WTC11 (cell line): ENCODE results near the gene MYCBP2. TPM values are rescaled to one million over a fixed set of nuclear protein-coding genes. Genes with fewer than 3 reads are reported as not detected.

Experiments
- ATAC-seq: fragments of 200-7000 bp; cut with Tn5 transposase; 2 replicates; pipeline ENCODE4 v1.10.0; 2021; ENCODE audit warnings: mild to moderate bottlenecking, moderate library complexity
- CTCF ChIA-PET: fragments of 300-600 bp; sonication (Branson Sonifier 250); formaldehyde crosslinking; loops from one replicate; lab custom pipeline; 2021; ENCODE audit warnings: antibody characterized with exemption; lab: Charles Lee
- POLR2A ChIA-PET: fragments of 350-600 bp; sonication (Branson Sonifier 250); formaldehyde crosslinking; loops from one replicate; lab custom pipeline; 2021; ENCODE audit warnings: antibody characterized with exemption; lab: Charles Lee
- DNase-seq: peaks from one replicate; pipeline ENCODE4 v3.0.0; 2021; ENCODE audit warnings: low spot score
- H3K27ac Mint-ChIP-seq: 2 replicates; pipeline ENCODE4 v1.8.0; 2021; ENCODE audit warnings: mixed read lengths
- H3K27me3 Mint-ChIP-seq: 2 replicates; pipeline ENCODE4 v1.8.0; 2021; ENCODE audit warnings: low read depth, mild to moderate bottlenecking, moderate library complexity, mixed read lengths
- H3K36me3 Mint-ChIP-seq: 2 replicates; pipeline ENCODE4 v1.8.0; 2021; ENCODE audit warnings: mixed read lengths
- H3K4me1 Mint-ChIP-seq: 2 replicates; pipeline ENCODE4 v1.8.0; 2022; ENCODE audit warnings: mixed read lengths
- H3K4me3 Mint-ChIP-seq: 2 replicates; pipeline ENCODE4 v1.8.0; 2021; ENCODE audit warnings: mild to moderate bottlenecking, moderate library complexity, mixed read lengths
- H3K9me3 Mint-ChIP-seq: 2 replicates; pipeline ENCODE4 v1.8.0; 2021; ENCODE audit warnings: mixed read lengths
- CBFB ChIP-seq: sonication (generic); formaldehyde crosslinking; IDR thresholded peaks from 2 replicates; pipeline ENCODE4 v1.8.1; 2022; ENCODE audit warnings: mild to moderate bottlenecking, low read depth, missing genetic modification reagents
- CREB1 ChIP-seq: sonication (generic); formaldehyde crosslinking; IDR thresholded peaks from 2 replicates; pipeline ENCODE4 v1.8.0; 2023; ENCODE audit warnings: mild to moderate bottlenecking, missing genetic modification reagents
- E2F4 ChIP-seq: sonication (generic); formaldehyde crosslinking; IDR thresholded peaks from 2 replicates; pipeline ENCODE4 v1.8.1; 2022; ENCODE audit warnings: low read depth, mild to moderate bottlenecking, moderate library complexity, missing genetic modification reagents, borderline replicate concordance
- GTF2I ChIP-seq: fragments of 250-450 bp; sonication (Bioruptor Pico); conservative IDR thresholded peaks from 2 replicates; pipeline ENCODE4 v1.4.0; 2021; ENCODE audit warnings: mild to moderate bottlenecking
- JUN ChIP-seq: sonication (generic); formaldehyde crosslinking; IDR thresholded peaks from 2 replicates; pipeline ENCODE4 v1.8.0; 2023; ENCODE audit warnings: mild to moderate bottlenecking, missing genetic modification reagents
- KAT7 ChIP-seq: sonication (generic); formaldehyde crosslinking; IDR thresholded peaks from 2 replicates; pipeline ENCODE4 v1.8.1; 2023; ENCODE audit warnings: missing genetic modification reagents, mild to moderate bottlenecking, borderline replicate concordance
- NFYB ChIP-seq: sonication (generic); formaldehyde crosslinking; conservative IDR thresholded peaks from 2 replicates; pipeline ENCODE4 v1.8.0; 2022; ENCODE audit warnings: low read depth, missing genetic modification reagents
- NR2C2 ChIP-seq: sonication (generic); formaldehyde crosslinking; IDR thresholded peaks from 2 replicates; pipeline ENCODE4 v1.8.0; 2022; ENCODE audit warnings: mild to moderate bottlenecking, missing genetic modification reagents
- OVOL2 ChIP-seq: fragments of 250-450 bp; sonication (Bioruptor Pico); IDR thresholded peaks from 2 replicates; pipeline ENCODE4 v1.9.0; 2021; ENCODE audit warnings: mild to moderate bottlenecking, borderline replicate concordance
- PREB ChIP-seq: sonication (generic); formaldehyde crosslinking; IDR thresholded peaks from 2 replicates; pipeline ENCODE4 v1.8.1; 2022; ENCODE audit warnings: mild to moderate bottlenecking, missing genetic modification reagents, moderate library complexity, borderline replicate concordance
- SMAD3 ChIP-seq: sonication (generic); formaldehyde crosslinking; IDR thresholded peaks from 2 replicates; pipeline ENCODE4 v1.8.0; 2022; ENCODE audit warnings: missing genetic modification reagents, mild to moderate bottlenecking, borderline replicate concordance
- SP1 ChIP-seq: sonication (generic); formaldehyde crosslinking; conservative IDR thresholded peaks from 2 replicates; pipeline ENCODE4 v1.8.1; 2022; ENCODE audit warnings: missing genetic modification reagents
- TEAD1 ChIP-seq: sonication (generic); formaldehyde crosslinking; IDR thresholded peaks from 2 replicates; pipeline ENCODE4 v1.8.0; 2022; ENCODE audit warnings: mild to moderate bottlenecking, missing genetic modification reagents
- ZNF121 ChIP-seq: sonication (generic); formaldehyde crosslinking; IDR thresholded peaks from 2 replicates; pipeline ENCODE4 v1.8.0; 2023; ENCODE audit warnings: missing genetic modification reagents
- ZNF317 ChIP-seq: sonication (generic); formaldehyde crosslinking; IDR thresholded peaks from 2 replicates; pipeline ENCODE4 v1.8.1; 2023; ENCODE audit warnings: low read depth, mild to moderate bottlenecking, moderate library complexity, missing genetic modification reagents, borderline replicate concordance
- ZNF396 ChIP-seq: fragments of 250-450 bp; sonication (Bioruptor Pico); IDR thresholded peaks from 2 replicates; pipeline ENCODE4 v1.8.0; 2021; ENCODE audit warnings: mild to moderate bottlenecking, moderate library complexity, borderline replicate concordance
- ZNF671 ChIP-seq: fragments of 250-450 bp; sonication (Bioruptor Pico); IDR thresholded peaks from 2 replicates; pipeline ENCODE4 v1.8.0; 2021; ENCODE audit warnings: mild to moderate bottlenecking
- total RNA-seq: library from RNA; stranded (reverse); gene quantifications from 3 replicates; pipeline ENCODE4 v1.2.3, GENCODE V29; 2021
- TF ChIP-seq, protein P1 (sequence below): sonication (generic); formaldehyde crosslinking; IDR thresholded peaks from 2 replicates; pipeline ENCODE4 v1.8.1; 2023; ENCODE audit warnings: mild to moderate bottlenecking, missing genetic modification reagents, moderate library complexity
- TF ChIP-seq, protein P2 (sequence below): sonication (generic); formaldehyde crosslinking; conservative IDR thresholded peaks from 2 replicates; pipeline ENCODE4 v1.8.1; 2022; ENCODE audit warnings: mild to moderate bottlenecking, missing genetic modification reagents
- TF ChIP-seq, protein P3 (sequence below): fragments of 250-450 bp; sonication (Bioruptor Pico); IDR thresholded peaks from 2 replicates; pipeline ENCODE4 v2.1.2; 2022; ENCODE audit warnings: mild to moderate bottlenecking, moderate library complexity

The MYCBP2 gene
- total RNA-seq, 1 experiment from 2014 or later, result 54.3 TPM

DNA sequence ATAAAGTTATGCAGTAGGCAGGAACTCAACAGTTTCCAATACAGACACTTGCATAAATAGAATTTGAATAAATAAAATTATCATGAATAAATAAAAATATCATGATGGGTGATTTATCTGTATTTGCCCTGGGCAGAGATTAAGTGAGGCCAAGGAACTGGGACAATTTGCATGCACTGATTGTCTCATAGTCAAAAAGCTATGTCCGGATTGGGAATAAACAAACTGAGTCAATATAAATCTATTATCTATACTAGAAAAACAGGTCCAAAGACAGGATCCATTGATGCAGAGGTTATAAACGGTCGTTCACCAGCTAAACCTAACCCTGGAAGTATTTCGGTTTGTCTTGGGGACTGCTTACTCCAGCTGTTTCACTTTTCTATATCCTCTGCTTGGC lies 273.7 kb downstream of the MYCBP2 start:
- TF ChIP-seq ZNF671 (CRISPR knock-in tag) (no peak), KAT7 (CRISPR knock-in tag) (no peak), ZNF396 (CRISPR knock-in tag) (no peak), SMAD3 (no peak), ZNF317 (CRISPR knock-in tag) (no peak), PREB (CRISPR knock-in tag) (no peak), GTF2I (CRISPR knock-in tag) (no peak), CBFB (CRISPR knock-in tag) (no peak)
- Mint-ChIP-seq H3K36me3 (peaks cover 25% of the 10 kb centered on the region), H3K27me3 (no peaks in the 10 kb centered on the region), H3K4me3 (no peak overlapping the region), H3K9me3 (no peaks in the 10 kb centered on the region), H3K27ac (no peak overlapping the region), H3K4me1 (peaks cover 21% of the 10 kb centered on the region)
- CTCF ChIA-PET, result no interaction called here
- DNase-seq, result no peak
- POLR2A ChIA-PET, result no interaction called here
- ATAC-seq, result no peak

DNA sequence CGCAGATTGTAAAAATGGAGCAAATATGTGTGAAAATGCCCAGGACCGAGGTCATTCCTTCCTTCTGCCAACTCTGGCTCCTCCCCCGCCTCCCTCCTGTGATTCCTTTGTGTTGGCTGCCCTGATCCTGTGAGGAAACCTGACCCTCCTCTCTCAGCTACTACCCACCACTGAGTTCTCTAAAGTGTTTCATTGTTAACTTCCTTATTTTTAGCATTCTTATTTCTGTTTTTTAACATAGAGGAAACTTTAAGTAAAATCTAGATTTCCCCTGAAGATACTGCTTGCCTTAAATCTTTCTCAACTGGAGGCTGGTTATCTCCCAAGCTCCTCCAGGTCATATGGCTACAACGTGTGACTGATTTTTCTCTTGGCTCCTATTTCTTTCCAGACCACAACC lies 278.2 kb downstream of the MYCBP2 start:
- DNase-seq (peak; percentile 58), ATAC-seq (peak; percentile 97)
- Mint-ChIP-seq H3K9me3 (peaks cover 5% of the 10 kb centered on the region), H3K36me3 (peaks cover 27% of the 10 kb centered on the region), H3K27me3 (no peaks in the 10 kb centered on the region), H3K27ac (peak overlapping the region; percentile 95), H3K4me3 (no peak overlapping the region), H3K4me1 (peaks cover 26% of the 10 kb centered on the region)
- POLR2A ChIA-PET, result no interaction called here
- CTCF ChIA-PET, result interaction anchor here (0.8 kb wide), 1 partner anchor 269 kb away, joined by 3 read pairs; no protein-coding TSS in a partner anchor
- TF ChIP-seq SP1, result no peak
- TF ChIP-seq, protein P1, sequence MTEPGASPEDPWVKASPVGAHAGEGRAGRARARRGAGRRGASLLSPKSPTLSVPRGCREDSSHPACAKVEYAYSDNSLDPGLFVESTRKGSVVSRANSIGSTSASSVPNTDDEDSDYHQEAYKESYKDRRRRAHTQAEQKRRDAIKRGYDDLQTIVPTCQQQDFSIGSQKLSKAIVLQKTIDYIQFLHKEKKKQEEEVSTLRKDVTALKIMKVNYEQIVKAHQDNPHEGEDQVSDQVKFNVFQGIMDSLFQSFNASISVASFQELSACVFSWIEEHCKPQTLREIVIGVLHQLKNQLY (CRISPR knock-in tag), result no peak
- TF ChIP-seq ZNF121 (CRISPR knock-in tag), result no peak
- no peak for TF ChIP-seq OVOL2 (CRISPR knock-in tag)
- no peak for TF ChIP-seq CREB1 (CRISPR knock-in tag)
- TF ChIP-seq TEAD1 (CRISPR knock-in tag), result no peak
- TF ChIP-seq, protein P2, sequence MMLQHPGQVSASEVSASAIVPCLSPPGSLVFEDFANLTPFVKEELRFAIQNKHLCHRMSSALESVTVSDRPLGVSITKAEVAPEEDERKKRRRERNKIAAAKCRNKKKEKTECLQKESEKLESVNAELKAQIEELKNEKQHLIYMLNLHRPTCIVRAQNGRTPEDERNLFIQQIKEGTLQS (CRISPR knock-in tag), result no peak
- no peak for TF ChIP-seq NR2C2 (CRISPR knock-in tag)
- no peak for TF ChIP-seq NFYB (CRISPR knock-in tag)
- no peak for TF ChIP-seq E2F4 (CRISPR knock-in tag)
- TF ChIP-seq, protein P3, sequence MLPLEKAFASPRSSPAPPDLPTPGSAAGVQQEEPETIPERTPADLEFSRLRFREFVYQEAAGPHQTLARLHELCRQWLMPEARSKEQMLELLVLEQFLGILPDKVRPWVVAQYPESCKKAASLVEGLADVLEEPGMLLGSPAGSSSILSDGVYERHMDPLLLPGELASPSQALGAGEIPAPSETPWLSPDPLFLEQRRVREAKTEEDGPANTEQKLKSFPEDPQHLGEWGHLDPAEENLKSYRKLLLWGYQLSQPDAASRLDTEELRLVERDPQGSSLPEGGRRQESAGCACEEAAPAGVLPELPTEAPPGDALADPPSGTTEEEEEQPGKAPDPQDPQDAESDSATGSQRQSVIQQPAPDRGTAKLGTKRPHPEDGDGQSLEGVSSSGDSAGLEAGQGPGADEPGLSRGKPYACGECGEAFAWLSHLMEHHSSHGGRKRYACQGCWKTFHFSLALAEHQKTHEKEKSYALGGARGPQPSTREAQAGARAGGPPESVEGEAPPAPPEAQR (CRISPR knock-in tag), result no peak
- no peak for TF ChIP-seq JUN
